DOHH2 (cell line): Measurements from ENCODE around the gene CCDC85B.

ENCODE experiments used
- EZH2phosphoT487 ChIP-seq: fragments of 200-600 bp; sonication (generic); IDR thresholded peaks from 2 replicates; pipeline ENCODE4 v1.6.1; 2017; ENCODE audit warnings: borderline replicate concordance, mild to moderate bottlenecking, antibody characterized with exemption, low read length, moderate library complexity, mixed read lengths
- TF ChIP-seq, protein P1 (sequence below): fragments of 200-600 bp; sonication (generic); IDR thresholded peaks from one replicate; pipeline ENCODE4 v1.5.1; 2014; ENCODE audit warnings: antibody characterized with exemption, mild to moderate bottlenecking, low read depth, low read length; ENCODE audit not compliant: poor library complexity, severe bottlenecking

DNA sequence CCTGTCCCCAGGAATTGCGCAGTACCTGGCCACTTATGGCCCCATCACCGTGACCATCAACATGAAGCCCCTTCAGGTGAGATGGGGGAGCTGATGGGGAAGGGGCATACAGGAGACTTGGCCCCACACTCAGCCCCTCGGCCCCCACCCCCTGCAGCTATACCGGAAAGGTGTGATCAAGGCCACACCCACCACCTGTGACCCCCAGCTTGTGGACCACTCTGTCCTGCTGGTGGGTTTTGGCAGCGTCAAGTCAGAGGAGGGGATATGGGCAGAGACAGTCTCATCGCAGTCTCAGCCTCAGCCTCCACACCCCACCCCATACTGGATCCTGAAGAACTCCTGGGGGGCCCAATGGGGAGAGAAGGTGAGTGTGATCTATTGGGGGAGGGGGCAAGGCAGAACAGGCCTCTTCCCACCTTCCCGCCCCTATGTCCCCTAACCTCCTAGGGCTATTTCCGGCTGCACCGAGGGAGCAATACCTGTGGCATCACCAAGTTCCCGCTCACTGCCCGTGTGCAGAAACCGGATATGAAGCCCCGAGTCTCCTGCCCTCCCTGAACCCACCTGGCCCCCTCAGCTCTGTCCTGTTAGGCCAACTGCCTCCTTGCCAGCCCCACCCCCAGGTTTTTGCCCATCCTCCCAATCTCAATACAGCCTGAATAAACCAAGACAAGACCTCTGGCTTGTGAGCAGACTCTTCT is 7.3 kb upstream of the CCDC85B start:
- TF ChIP-seq, protein P1, sequence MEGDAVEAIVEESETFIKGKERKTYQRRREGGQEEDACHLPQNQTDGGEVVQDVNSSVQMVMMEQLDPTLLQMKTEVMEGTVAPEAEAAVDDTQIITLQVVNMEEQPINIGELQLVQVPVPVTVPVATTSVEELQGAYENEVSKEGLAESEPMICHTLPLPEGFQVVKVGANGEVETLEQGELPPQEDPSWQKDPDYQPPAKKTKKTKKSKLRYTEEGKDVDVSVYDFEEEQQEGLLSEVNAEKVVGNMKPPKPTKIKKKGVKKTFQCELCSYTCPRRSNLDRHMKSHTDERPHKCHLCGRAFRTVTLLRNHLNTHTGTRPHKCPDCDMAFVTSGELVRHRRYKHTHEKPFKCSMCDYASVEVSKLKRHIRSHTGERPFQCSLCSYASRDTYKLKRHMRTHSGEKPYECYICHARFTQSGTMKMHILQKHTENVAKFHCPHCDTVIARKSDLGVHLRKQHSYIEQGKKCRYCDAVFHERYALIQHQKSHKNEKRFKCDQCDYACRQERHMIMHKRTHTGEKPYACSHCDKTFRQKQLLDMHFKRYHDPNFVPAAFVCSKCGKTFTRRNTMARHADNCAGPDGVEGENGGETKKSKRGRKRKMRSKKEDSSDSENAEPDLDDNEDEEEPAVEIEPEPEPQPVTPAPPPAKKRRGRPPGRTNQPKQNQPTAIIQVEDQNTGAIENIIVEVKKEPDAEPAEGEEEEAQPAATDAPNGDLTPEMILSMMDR = no peak
- no peak for TF ChIP-seq EZH2phosphoT487
